IMR-90 (cell line): Measurements from ENCODE around the gene SUPT3H. TPM values are rescaled to one million over a fixed set of nuclear protein-coding genes. Genes with fewer than 3 reads are reported as not detected.

ENCODE experiments used
- ATAC-seq: fragments of 200-7000 bp; cut with Tn5 transposase; 2 replicates; pipeline ENCODE4 v1.9.1; 2020; ENCODE audit warnings: low read depth, mild to moderate bottlenecking, moderate library complexity
- BruUV-seq: library from RNA; stranded (reverse); fragments of 400-500 nt; replicated peaks from 2 replicates; lab custom pipeline; 2021; lab: Mats Ljungman, UMichigan
- CTCF ChIA-PET: fragments of 300-600 bp; formaldehyde crosslinking; extraction: SDS; loops from one replicate; lab custom pipeline; 2021; ENCODE audit warnings: antibody characterized with exemption; lab: Yijun Ruan, JAX
- POLR2A ChIA-PET: fragments of 300-600 bp; sonication (Branson Sonifier 250); formaldehyde crosslinking; loops from one replicate; lab custom pipeline; 2022; ENCODE audit warnings: antibody characterized with exemption; ENCODE audit not compliant: unreplicated experiment; lab: Charles Lee
- DNase-seq: peaks from one replicate; pipeline ENCODE4 v3.0.0; 2013
- H2AFZ ChIP-seq: replicated peaks from 2 replicates; pipeline ENCODE3; 2013; ENCODE audit warnings: low read length, mild to moderate bottlenecking; ENCODE audit not compliant: poor library complexity
- H2AK5ac ChIP-seq: 2 replicates; pipeline ENCODE4 v1.6.1; 2013; ENCODE audit warnings: low read depth, low read length, inconsistent platforms
- H2AK9ac ChIP-seq: replicated peaks from 2 replicates; pipeline ENCODE3; 2013; ENCODE audit warnings: mild to moderate bottlenecking, low read depth, low read length, moderate library complexity; ENCODE audit not compliant: poor library complexity
- H2BK120ac ChIP-seq: 2 replicates; pipeline ENCODE4 v1.6.1; 2013; ENCODE audit warnings: low read depth, low read length, inconsistent platforms
- H2BK15ac ChIP-seq: 3 replicates; pipeline ENCODE4 v1.6.1; 2013; ENCODE audit warnings: low read depth, low read length, inconsistent platforms
- H2BK20ac ChIP-seq: 2 replicates; pipeline ENCODE4 v1.6.1; 2013; ENCODE audit warnings: low read depth, mild to moderate bottlenecking, inconsistent platforms, low read length, moderate library complexity
- H2BK5ac ChIP-seq: 2 replicates; pipeline ENCODE4 v1.6.1; 2013; ENCODE audit warnings: mild to moderate bottlenecking, low read depth, low read length, inconsistent platforms; ENCODE audit not compliant: poor library complexity, severe bottlenecking
- H3K14ac ChIP-seq: replicated peaks from 2 replicates; pipeline ENCODE4 v1.6.1; 2013; ENCODE audit warnings: low read depth, low read length, inconsistent platforms
- H3K18ac ChIP-seq: 2 replicates; pipeline ENCODE4 v1.6.1; 2013; ENCODE audit warnings: low read depth, low read length, control low read depth
- H3K23ac ChIP-seq: 2 replicates; pipeline ENCODE4 v1.6.1; 2013; ENCODE audit warnings: low read depth, low read length, inconsistent platforms
- H3K27ac ChIP-seq: 2 replicates; pipeline ENCODE4 v1.5.1; 2013; ENCODE audit warnings: mild to moderate bottlenecking, control low read depth, low read length; ENCODE audit not compliant: insufficient read depth
- H3K27me3 ChIP-seq: 2 replicates; pipeline ENCODE4 v1.6.1; 2013; ENCODE audit warnings: low read length; ENCODE audit not compliant: control insufficient read depth, insufficient read depth
- H3K36me3 ChIP-seq: 2 replicates; pipeline ENCODE4 v1.6.1; 2013; ENCODE audit warnings: low read length, mixed read lengths; ENCODE audit not compliant: control insufficient read depth, insufficient read depth
- H3K4ac ChIP-seq: 2 replicates; pipeline ENCODE4 v1.6.1; 2013; ENCODE audit warnings: low read depth, low read length, inconsistent platforms
- H3K4me1 ChIP-seq: 2 replicates; pipeline ENCODE4 v1.6.1; 2013; ENCODE audit warnings: low read length, mixed read lengths; ENCODE audit not compliant: control insufficient read depth, insufficient read depth
- H3K4me2 ChIP-seq: 2 replicates; pipeline ENCODE4 v1.6.1; 2013; ENCODE audit warnings: low read depth, mild to moderate bottlenecking, control low read depth, low read length, moderate library complexity
- H3K4me3 ChIP-seq: 2 replicates; pipeline ENCODE4 v1.5.1; 2013; ENCODE audit warnings: low read depth, mild to moderate bottlenecking, control low read depth, low read length, moderate library complexity; ENCODE audit not compliant: insufficient read depth
- H3K56ac ChIP-seq: 2 replicates; pipeline ENCODE4 v1.6.1; 2013; ENCODE audit warnings: low read length, inconsistent platforms; ENCODE audit not compliant: insufficient read depth; ENCODE audit errors: extremely low read depth
- H3K79me1 ChIP-seq, 2 experiments: 2 replicates each; pipeline ENCODE4 v1.6.1; 2013; ENCODE audit warnings: low read length in 2 of 2, inconsistent platforms in 1 of 2, low read depth in 1 of 2
- H3K9ac ChIP-seq: 2 replicates; pipeline ENCODE4 v1.6.1; 2013; ENCODE audit warnings: low read depth, low read length, control low read depth
- H3K9me1 ChIP-seq: 2 replicates; pipeline ENCODE4 v1.6.1; 2013; ENCODE audit warnings: low read length, inconsistent platforms; ENCODE audit not compliant: insufficient read depth
- H3K9me3 ChIP-seq: 2 replicates; pipeline ENCODE4 v1.6.1; 2013; ENCODE audit warnings: low read length; ENCODE audit not compliant: control insufficient read depth, insufficient read depth
- H4K20me1 ChIP-seq: 2 replicates; pipeline ENCODE4 v1.6.1; 2013; ENCODE audit warnings: low read length, inconsistent platforms; ENCODE audit not compliant: insufficient read depth
- H4K5ac ChIP-seq: 2 replicates; pipeline ENCODE4 v1.6.1; 2013; ENCODE audit warnings: mild to moderate bottlenecking, low read depth, low read length, control low read depth
- H4K8ac ChIP-seq, 2 experiments: 2 replicates each; pipeline ENCODE4 v1.6.1; 2013; ENCODE audit warnings: low read depth in 2 of 2, low read length in 2 of 2, control low read depth in 1 of 2, inconsistent platforms in 1 of 2
- H4K91ac ChIP-seq: 2 replicates; pipeline ENCODE4 v1.6.1; 2013; ENCODE audit warnings: low read depth, low read length, inconsistent platforms; ENCODE audit not compliant: insufficient read depth
- BHLHE40 ChIP-seq: fragments of 150-350 bp; IDR thresholded peaks from 2 replicates; pipeline ENCODE4 v1.6.1; 2016; ENCODE audit warnings: mild to moderate bottlenecking, low read depth, low read length
- CHD1 ChIP-seq: IDR thresholded peaks from 2 replicates; pipeline ENCODE4 v1.6.1; 2012; ENCODE audit warnings: low read depth, low read length, improper control_type of control experiment
- CTCF ChIP-seq: conservative IDR thresholded peaks from 2 replicates; pipeline ENCODE4 v1.5.1; 2012; ENCODE audit warnings: mild to moderate bottlenecking, low read depth, low read length, improper control_type of control experiment
- MAFK ChIP-seq: IDR thresholded peaks from 2 replicates; pipeline ENCODE4 v1.6.1; 2012; ENCODE audit warnings: low read depth, low read length, improper control_type of control experiment
- MAZ ChIP-seq: IDR thresholded peaks from 2 replicates; pipeline ENCODE4 v1.6.1; 2012; ENCODE audit warnings: low read depth, mild to moderate bottlenecking, low read length, improper control_type of control experiment, moderate library complexity, borderline replicate concordance
- NFE2L2 ChIP-seq: fragments of 150-350 bp; IDR thresholded peaks from 2 replicates; pipeline ENCODE4 v1.6.1; 2016; ENCODE audit warnings: low read depth, mild to moderate bottlenecking, low read length
- POLR2A ChIP-seq: IDR thresholded peaks from 2 replicates; pipeline ENCODE4 v1.6.1; 2012; ENCODE audit warnings: mild to moderate bottlenecking, low read depth, low read length
- RAD21 ChIP-seq: IDR thresholded peaks from 2 replicates; pipeline ENCODE4 v1.6.1; 2012; ENCODE audit warnings: low read length, improper control_type of control experiment
- RCOR1 ChIP-seq: IDR thresholded peaks from 2 replicates; pipeline ENCODE4 v1.6.1; 2012; ENCODE audit warnings: mild to moderate bottlenecking, low read length, improper control_type of control experiment; ENCODE audit not compliant: insufficient replicate concordance
- RFX5 ChIP-seq: IDR thresholded peaks from 2 replicates; pipeline ENCODE4 v1.8.0; 2012; ENCODE audit warnings: low read depth, mild to moderate bottlenecking, low read length, moderate library complexity
- SMC3 ChIP-seq: fragments of 150-350 bp; IDR thresholded peaks from 2 replicates; pipeline ENCODE4 v1.6.1; 2016; ENCODE audit warnings: low read depth, mild to moderate bottlenecking, antibody characterized with exemption, low read length, moderate library complexity
- USF2 ChIP-seq: fragments of 150-350 bp; IDR thresholded peaks from 2 replicates; pipeline ENCODE4 v1.6.1; 2017; ENCODE audit warnings: mild to moderate bottlenecking, antibody characterized with exemption, low read length, low read depth
- WGBS, 2 experiments: methylation state at CpG; one replicate each; pipeline versions ENCODE4 v1.1.5 to v1.1.7; 2013; ENCODE audit warnings: missing lambda C conversion rate in 2 of 2; ENCODE audit not compliant: insufficient read length in 1 of 2; ENCODE audit errors: extremely low coverage in 2 of 2; 5-methylcytosine and 5-hydroxymethylcytosine counted together
- dilution Hi-C: fragments of 300-500 bp; cut with HindIII; formaldehyde crosslinking; loops from one replicate; pipeline ENCODE4 v1.14.3; 2018; ENCODE audit warnings: low sequenced_read_pairs; ENCODE audit not compliant: unreplicated experiment
- in situ Hi-C: fragments of 300-500 bp; cut with MboI; formaldehyde crosslinking; loops from 3 replicates; pipeline ENCODE4 v1.14.3; 2019; ENCODE audit warnings: low sequenced_read_pairs, inconsistent platforms, mixed read lengths
- intact Hi-C: fragments of 100-400 bp; cut with micrococcal nuclease; formaldehyde crosslinking; loops from 2 replicates; pipeline ENCODE4 v1.10.0; 2022
- polyA plus RNA-seq, 3 experiments: library from polyadenylated mRNA; depleted of rRNA; stranded (reverse); fragments of >200 nt; gene quantifications; 2 replicates each; pipeline ENCODE4 v1.2.3, GENCODE V29; 2012; ENCODE audit warnings: low replicate concordance in 1 of 3
- total RNA-seq: library from RNA; depleted of rRNA; stranded (reverse); fragments of >200 nt; gene quantifications from 2 replicates; pipeline ENCODE4 v1.2.3, GENCODE V29; 2012

The SUPT3H gene
- total and polyA plus RNA-seq, 2 of the 4 experiments (the other 2 are of a cell fraction): 4.5 to 5.0 TPM

- H3K27ac ChIP-seq: no peak overlapping the region
- no TSS peak for BruUV-seq
- H3K36me3 ChIP-seq: no peaks in the 10 kb centered on the region
- H3K4ac ChIP-seq: no peak overlapping the region
- intact Hi-C loops: no loop called here
- no peak overlapping the region for H2AK9ac ChIP-seq
- H2AFZ ChIP-seq: no peak overlapping the region
- no peaks in the 10 kb centered on the region for H3K79me1 ChIP-seq
- no peak overlapping the region for H3K14ac ChIP-seq
- H3K9ac ChIP-seq: no peak overlapping the region
- no peak overlapping the region for H4K5ac ChIP-seq
- no peaks in the 10 kb centered on the region for H3K9me1 ChIP-seq
- ChIA-PET CTCF (no interaction called here), POLR2A (no interaction called here)
- no peak overlapping the region for H2BK20ac ChIP-seq
- H2BK120ac ChIP-seq: no peak overlapping the region
- no peaks in the 10 kb centered on the region for H3K4me1 ChIP-seq
- no peaks in the 10 kb centered on the region for H4K20me1 ChIP-seq
- H2AK5ac ChIP-seq: no peak overlapping the region
- H4K91ac ChIP-seq: no peak overlapping the region
- in situ Hi-C loops: no loop called here
- peaks cover 5% of the 10 kb centered on the region for H3K9me3 ChIP-seq
- dilution Hi-C loops: no loop called here
- H4K8ac ChIP-seq: no peak overlapping the region
- H2BK15ac ChIP-seq: no peak overlapping the region
- H3K18ac ChIP-seq: no peak overlapping the region
- H3K4me3 ChIP-seq: no peak overlapping the region
- H3K23ac ChIP-seq: no peak overlapping the region
- ATAC-seq: no peak
- H2BK5ac ChIP-seq: no peak overlapping the region
- WGBS, 2 experiments: no CpG with 5 or more reads among the region's 3 CpGs
- H3K4me2 ChIP-seq: no peak overlapping the region
- no peak for DNase-seq
- TF ChIP-seq USF2 (no peak), RCOR1 (no peak), NFE2L2 (no peak), POLR2A (no peak), CTCF (no peak), SMC3 (no peak), MAFK (no peak), BHLHE40 (no peak), RFX5 (no peak), RAD21 (no peak), MAZ (no peak), CHD1 (no peak)
- peaks cover 26% of the 10 kb centered on the region for H3K27me3 ChIP-seq
- no peak overlapping the region for H3K56ac ChIP-seq
These were observed 594.8 kb downstream of the SUPT3H start for GRCh38 chr6:44782892-44783291.
